Measurements from ENCODE around the gene LRRC27.
A peak's percentile ranks its signal among the peaks of the same experiment; 100 is the strongest.

Gene LRRC27

DNA sequence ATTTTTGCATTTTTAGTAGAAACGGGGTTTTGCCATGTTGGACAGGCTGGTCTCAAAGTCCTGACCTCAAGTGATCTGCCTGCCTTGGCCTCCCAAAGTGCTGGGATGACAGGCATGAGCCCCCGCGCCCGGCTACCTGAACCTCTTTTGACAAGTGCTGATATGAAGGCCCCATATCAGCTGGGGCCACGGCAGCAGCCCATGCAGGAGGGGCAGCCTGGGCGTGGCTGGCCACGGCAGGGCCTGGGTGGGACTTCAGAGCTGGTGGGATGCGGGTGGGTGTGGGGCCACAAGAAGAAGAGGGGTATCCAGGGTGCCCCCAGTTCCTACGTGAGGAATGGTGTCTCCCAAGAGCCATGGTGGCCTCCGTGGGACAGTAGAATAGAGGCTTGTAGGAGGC lies 6.9 kb downstream of the LRRC27 start:
- no peak for ATAC-seq

DNA sequence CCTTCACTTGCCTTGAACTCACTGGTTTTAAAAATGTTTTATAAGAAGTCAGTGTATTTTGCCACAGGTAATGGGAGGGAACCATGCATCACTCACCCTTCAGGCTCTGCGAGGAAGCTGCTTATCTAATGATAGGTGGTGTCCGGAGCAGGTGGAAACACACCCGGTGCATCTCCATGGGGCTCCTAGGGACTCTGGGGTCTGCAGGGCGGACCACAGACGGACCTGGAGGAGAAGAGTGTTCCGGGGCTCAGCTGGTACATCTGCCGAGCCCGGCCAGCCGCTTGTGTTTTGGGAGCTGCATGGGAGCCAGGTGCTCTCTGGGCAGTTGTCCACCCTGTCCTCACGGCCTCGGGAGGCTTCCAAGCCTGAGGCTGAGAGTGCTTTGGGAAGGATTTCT lies 7.3 kb downstream of the LRRC27 start:
- no peak for ATAC-seq

- ATAC-seq = no peak
These were observed 9.0 kb downstream of the LRRC27 start for GRCh38 chr10:132341017-132341416.

GRCh38 chr10:132341781-132342180 lies 9.8 kb downstream of the LRRC27 start:
- ATAC-seq = no peak

GRCh38 chr10:132342553-132342952 lies 10.6 kb downstream of the LRRC27 start:
- ATAC-seq = no peak

GRCh38 chr10:132344386-132344785 lies 12.4 kb downstream of the LRRC27 start:
- no peak for ATAC-seq

GRCh38 chr10:132345345-132345744 lies 13.4 kb downstream of the LRRC27 start:
- ATAC-seq = no peak

- ATAC-seq = no peak
These were observed 14.8 kb downstream of the LRRC27 start for GRCh38 chr10:132346806-132347205.

GRCh38 chr10:132347211-132347930 lies 15.4 kb downstream of the LRRC27 start:
- ATAC-seq = no peak

DNA sequence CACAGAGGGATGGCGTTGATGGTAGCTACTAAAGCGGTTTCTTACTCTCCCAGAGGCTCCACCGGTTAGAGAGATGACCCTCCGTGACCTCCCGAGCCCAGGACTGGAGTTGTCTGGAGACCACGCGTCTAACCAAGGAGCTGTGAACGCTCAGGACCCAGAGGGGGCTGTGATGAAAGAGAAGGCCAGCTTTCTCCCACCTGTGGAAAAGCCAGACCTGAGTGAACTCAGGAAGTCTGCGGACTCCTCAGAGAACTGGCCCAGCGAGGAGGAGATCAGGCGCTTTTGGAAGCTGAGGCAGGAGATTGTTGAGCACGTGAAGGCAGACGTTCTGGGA lies 15.9 kb downstream of the LRRC27 start:
- ATAC-seq = no peak

- ATAC-seq = no peak
These were observed 17.8 kb downstream of the LRRC27 start for GRCh38 chr10:132349766-132350165.

GRCh38 chr10:132350391-132350790 lies 18.4 kb downstream of the LRRC27 start:
- ATAC-seq = no peak

GRCh38 chr10:132350946-132351345 lies 19.0 kb downstream of the LRRC27 start:
- ATAC-seq = no peak

GRCh38 chr10:132351611-132352010 lies 19.6 kb downstream of the LRRC27 start:
- no peak for ATAC-seq

GRCh38 chr10:132352462-132353308 lies 20.7 kb downstream of the LRRC27 start:
- peak; percentile 60 to 63 for ATAC-seq

GRCh38 chr10:132353456-132354355 lies 21.7 kb downstream of the LRRC27 start:
- ATAC-seq = no peak

- ATAC-seq = no peak
These were observed 22.5 kb downstream of the LRRC27 start for GRCh38 chr10:132354356-132355094.

DNA sequence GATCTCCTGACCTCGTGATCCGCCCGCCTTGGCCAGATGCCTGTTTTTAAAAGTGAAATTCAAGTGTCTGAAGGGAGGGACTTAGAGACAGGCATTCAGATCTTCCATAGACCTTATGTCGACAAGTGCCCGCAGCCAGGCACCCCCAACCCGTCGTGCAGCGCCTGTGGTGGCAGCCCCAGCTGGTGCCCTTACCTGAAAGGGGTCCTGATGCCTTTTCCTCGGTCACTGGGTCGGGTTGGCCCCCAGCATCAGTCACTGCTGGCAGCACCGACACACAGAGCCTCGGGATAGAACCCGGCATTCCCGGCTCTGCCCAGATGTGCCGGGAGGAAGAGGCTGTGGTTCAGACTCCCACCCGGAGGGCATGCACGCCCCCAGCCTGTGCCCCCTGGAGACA lies 23.3 kb downstream of the LRRC27 start:
- ATAC-seq = no peak

DNA sequence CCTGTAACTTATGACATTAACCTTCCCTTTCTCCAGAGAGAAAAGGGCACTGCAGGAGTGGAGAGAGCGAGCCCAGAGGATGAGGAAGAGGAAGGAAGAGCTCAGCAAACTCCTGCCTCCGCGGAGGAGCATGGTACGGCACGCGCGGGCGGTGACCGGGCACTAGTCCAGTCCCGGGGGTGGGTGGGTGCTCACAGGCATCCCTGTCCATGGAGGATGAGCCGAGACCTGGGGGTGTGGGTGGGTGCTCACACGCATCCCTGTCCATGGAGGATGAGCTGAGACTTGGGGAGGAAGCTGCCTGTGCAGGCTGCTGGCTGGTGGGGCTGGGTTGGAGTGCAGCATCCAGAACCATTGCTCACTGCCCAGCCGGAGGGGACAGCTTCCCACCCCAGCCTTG lies 23.8 kb downstream of the LRRC27 start:
- no peak for ATAC-seq

GRCh38 chr10:132356621-132357195 lies 24.7 kb downstream of the LRRC27 start:
- ATAC-seq = no peak

DNA sequence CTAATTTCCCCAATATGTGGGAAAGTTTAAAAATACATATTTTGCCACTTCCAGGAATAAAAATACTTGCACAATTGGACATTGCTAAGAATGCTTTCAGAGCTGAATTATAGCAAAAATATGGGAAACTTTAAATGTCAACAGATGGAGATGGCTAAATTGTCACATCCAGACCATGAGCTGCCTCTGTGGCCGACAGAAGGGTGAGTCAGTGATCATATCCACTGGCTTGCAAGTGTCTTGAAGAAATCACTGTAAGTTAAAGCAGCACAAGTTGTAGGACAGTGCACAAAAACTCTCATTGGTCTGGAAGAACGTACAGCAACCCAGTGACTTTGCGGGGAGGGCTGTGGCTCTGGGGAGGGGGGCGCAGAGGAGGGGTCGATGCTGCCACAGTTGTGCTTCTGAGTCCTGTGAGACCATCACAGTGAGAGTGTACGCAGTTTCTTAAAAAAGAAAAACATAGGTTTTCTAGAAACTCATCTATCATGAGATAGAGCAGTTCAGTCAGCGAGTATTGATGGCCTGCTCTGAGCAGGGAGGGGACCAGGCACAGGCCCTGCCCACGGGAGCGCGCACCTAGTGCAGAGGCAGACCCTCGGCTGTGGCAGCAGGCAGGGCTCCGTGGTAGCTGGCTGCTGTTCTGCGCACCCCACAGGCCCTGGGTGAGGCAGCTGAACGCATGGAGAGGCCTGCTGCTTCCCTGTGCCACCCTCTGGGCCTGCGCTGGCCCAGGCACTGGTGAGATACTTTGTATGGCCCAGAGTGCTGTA lies 25.5 kb downstream of the LRRC27 start:
- no peak for ATAC-seq

All from activated CD4-positive, CD25-positive, alpha-beta regulatory T cell treated with anti-CD3 and anti-CD28 coated beads, Interleukin-2, amount 50 U/mL, for 24 hours (primary cell).